Tibial nerve (tissue), 4 donors: ENCODE results near the gene DHX8.

Experiments used
- EP300 ChIP-seq, 2 donors: sonication (generic); formaldehyde crosslinking; IDR thresholded peaks; one replicate each; pipeline ENCODE4 v1.6.1; 2017; ENCODE audit warnings: antibody characterized with exemption in 2 of 2, mild to moderate bottlenecking in 1 of 2
- POLR2A ChIP-seq, 2 donors: fragments of 450-650 bp; IDR thresholded peaks; one replicate each; pipeline ENCODE4 v1.6.1; 2017; ENCODE audit warnings: antibody characterized with exemption in 2 of 2, mild to moderate bottlenecking in 2 of 2, moderate library complexity in 2 of 2
- TF ChIP-seq, protein P1 (sequence below), 5 experiments: fragments of 200-600 bp in 3 of 5; fragments of 450-650 bp in 2 of 5; sonication (generic) in 3 of 5; IDR thresholded peaks; one replicate each; pipeline ENCODE4 v1.5.1; 2016 to 2019; ENCODE audit warnings: antibody characterized with exemption in 5 of 5, mild to moderate bottlenecking in 3 of 5, moderate library complexity in 2 of 5

GRCh38 chr17:43540821-43541674 is 57.3 kb downstream of the DHX8 start:
- TF ChIP-seq, protein P1, sequence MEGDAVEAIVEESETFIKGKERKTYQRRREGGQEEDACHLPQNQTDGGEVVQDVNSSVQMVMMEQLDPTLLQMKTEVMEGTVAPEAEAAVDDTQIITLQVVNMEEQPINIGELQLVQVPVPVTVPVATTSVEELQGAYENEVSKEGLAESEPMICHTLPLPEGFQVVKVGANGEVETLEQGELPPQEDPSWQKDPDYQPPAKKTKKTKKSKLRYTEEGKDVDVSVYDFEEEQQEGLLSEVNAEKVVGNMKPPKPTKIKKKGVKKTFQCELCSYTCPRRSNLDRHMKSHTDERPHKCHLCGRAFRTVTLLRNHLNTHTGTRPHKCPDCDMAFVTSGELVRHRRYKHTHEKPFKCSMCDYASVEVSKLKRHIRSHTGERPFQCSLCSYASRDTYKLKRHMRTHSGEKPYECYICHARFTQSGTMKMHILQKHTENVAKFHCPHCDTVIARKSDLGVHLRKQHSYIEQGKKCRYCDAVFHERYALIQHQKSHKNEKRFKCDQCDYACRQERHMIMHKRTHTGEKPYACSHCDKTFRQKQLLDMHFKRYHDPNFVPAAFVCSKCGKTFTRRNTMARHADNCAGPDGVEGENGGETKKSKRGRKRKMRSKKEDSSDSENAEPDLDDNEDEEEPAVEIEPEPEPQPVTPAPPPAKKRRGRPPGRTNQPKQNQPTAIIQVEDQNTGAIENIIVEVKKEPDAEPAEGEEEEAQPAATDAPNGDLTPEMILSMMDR (IDR thresholded peaks at IDR 0.05): no peak
- TF ChIP-seq EP300 (IDR thresholded peaks at IDR 0.05) (no peak), POLR2A (IDR thresholded peaks at IDR 0.05) (no peak)
